Erythroblast (primary cell): ENCODE measurements around the gene NAT8.
"Not testable (repeated sequence)": the region's sequence is repeated elsewhere in the genome, so short reads cannot be mapped to it uniquely, and the experiment has no call there.

Experiments
- GATA1 ChIP-seq: IDR thresholded peaks from 2 replicates; pipeline ENCODE4 v1.6.1; 2011; ENCODE audit warnings: low read depth, mild to moderate bottlenecking, control low read depth, low read length, moderate library complexity
- POLR2A ChIP-seq: IDR thresholded peaks from 2 replicates; pipeline ENCODE4 v1.6.1; 2011; ENCODE audit warnings: mild to moderate bottlenecking, low read length

- not testable (repeated sequence) for TF ChIP-seq POLR2A, GATA1
Observed at GRCh38 chr2:73679237-73679636, 37.0 kb upstream of the NAT8 start.
